Panc1 (cell line): ENCODE measurements around the gene RNASE7.

Experiments used
- POLR2AphosphoS5 ChIP-seq: IDR thresholded peaks from 2 replicates; pipeline ENCODE4 v1.6.1; 2012; ENCODE audit warnings: mild to moderate bottlenecking, low read depth, low read length, moderate library complexity
- TF ChIP-seq, protein P1 (sequence below): fragments of 450-650 bp; IDR thresholded peaks from 2 replicates; pipeline ENCODE4 v1.5.1; 2017; ENCODE audit warnings: mild to moderate bottlenecking

DNA sequence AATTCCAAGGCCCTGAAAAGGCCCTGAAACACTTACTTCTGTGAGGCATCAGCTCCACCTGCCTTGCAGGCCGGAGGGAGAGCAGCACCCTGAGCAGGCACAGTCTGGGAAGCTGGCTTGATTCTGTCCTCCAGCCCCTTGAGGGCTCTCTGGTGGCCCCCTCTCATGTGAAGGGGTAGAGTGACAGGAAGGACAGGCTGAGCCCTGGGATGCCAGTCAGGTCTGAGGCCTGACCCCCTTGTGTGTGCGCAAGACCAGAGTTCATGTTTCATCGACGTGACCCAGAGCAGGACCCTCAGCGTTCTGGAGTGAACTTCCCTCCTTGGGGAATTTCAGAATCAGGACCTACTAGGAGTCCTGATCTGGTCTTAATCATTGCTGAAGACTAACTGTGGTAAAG, 16.7 kb downstream of the RNASE7 start:
- TF ChIP-seq, protein P1, sequence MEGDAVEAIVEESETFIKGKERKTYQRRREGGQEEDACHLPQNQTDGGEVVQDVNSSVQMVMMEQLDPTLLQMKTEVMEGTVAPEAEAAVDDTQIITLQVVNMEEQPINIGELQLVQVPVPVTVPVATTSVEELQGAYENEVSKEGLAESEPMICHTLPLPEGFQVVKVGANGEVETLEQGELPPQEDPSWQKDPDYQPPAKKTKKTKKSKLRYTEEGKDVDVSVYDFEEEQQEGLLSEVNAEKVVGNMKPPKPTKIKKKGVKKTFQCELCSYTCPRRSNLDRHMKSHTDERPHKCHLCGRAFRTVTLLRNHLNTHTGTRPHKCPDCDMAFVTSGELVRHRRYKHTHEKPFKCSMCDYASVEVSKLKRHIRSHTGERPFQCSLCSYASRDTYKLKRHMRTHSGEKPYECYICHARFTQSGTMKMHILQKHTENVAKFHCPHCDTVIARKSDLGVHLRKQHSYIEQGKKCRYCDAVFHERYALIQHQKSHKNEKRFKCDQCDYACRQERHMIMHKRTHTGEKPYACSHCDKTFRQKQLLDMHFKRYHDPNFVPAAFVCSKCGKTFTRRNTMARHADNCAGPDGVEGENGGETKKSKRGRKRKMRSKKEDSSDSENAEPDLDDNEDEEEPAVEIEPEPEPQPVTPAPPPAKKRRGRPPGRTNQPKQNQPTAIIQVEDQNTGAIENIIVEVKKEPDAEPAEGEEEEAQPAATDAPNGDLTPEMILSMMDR, result no peak
- no peak for TF ChIP-seq POLR2AphosphoS5
